OCI-LY3 (cell line): ENCODE measurements around the gene COL5A3.

Experiments
- EZH2phosphoT487 ChIP-seq: fragments of 200-600 bp; shearing (Covaris generic); IDR thresholded peaks from 2 replicates; pipeline ENCODE4 v1.6.1; 2018; ENCODE audit warnings: antibody characterized with exemption, mixed run types, low read depth
- TF ChIP-seq, protein P1 (sequence below): fragments of 200-600, 300-600 bp; sonication (generic); IDR thresholded peaks from 2 replicates; pipeline ENCODE4 v1.5.1; 2014; ENCODE audit warnings: antibody characterized with exemption, low read length, low read depth

DNA sequence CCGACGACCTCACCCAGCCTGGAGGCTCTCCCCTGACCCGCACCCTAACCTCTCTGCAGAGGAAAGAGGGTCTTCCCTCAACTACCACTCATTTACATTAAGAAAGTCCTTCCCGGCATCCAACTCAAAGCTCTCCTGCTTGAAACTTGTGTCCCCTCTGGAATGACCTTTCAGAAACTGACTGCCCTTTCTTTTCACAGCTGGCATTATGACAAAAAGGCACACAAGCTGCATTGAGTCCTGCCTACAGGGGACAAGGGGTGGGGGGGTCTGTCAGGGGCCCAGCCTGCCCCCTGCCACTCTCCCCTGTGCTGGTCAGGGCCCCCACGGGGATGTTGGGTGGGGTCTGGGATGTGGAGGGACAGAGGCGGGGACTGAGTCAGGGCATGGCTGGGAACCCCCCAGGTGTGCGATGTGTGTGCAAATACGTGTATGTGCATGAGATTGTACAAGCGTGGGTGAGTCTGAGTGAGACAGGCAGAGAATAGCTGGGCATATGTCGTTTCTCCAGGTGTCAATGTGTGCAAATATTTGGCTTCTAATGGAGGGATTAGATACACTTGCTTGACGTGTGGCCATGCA, 2.0 kb downstream of the COL5A3 start:
- TF ChIP-seq, protein P1, sequence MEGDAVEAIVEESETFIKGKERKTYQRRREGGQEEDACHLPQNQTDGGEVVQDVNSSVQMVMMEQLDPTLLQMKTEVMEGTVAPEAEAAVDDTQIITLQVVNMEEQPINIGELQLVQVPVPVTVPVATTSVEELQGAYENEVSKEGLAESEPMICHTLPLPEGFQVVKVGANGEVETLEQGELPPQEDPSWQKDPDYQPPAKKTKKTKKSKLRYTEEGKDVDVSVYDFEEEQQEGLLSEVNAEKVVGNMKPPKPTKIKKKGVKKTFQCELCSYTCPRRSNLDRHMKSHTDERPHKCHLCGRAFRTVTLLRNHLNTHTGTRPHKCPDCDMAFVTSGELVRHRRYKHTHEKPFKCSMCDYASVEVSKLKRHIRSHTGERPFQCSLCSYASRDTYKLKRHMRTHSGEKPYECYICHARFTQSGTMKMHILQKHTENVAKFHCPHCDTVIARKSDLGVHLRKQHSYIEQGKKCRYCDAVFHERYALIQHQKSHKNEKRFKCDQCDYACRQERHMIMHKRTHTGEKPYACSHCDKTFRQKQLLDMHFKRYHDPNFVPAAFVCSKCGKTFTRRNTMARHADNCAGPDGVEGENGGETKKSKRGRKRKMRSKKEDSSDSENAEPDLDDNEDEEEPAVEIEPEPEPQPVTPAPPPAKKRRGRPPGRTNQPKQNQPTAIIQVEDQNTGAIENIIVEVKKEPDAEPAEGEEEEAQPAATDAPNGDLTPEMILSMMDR: no peak
- no peak for TF ChIP-seq EZH2phosphoT487
